Mesodermal cell (in vitro differentiated cells): ENCODE results near the gene PEAK3.

ENCODE experiments used
- H3K27ac ChIP-seq: 2 replicates; pipeline ENCODE4 v1.7.0; 2013; ENCODE audit warnings: mild to moderate bottlenecking, low read depth, low read length, moderate library complexity; ENCODE audit not compliant: severe bottlenecking
- H3K36me3 ChIP-seq: 2 replicates; pipeline ENCODE4 v1.7.1; 2013; ENCODE audit warnings: mild to moderate bottlenecking, low read length, moderate library complexity; ENCODE audit not compliant: control insufficient read depth, insufficient read depth
- H3K4me1 ChIP-seq: one replicate; pipeline ENCODE4 v1.7.1; 2013; ENCODE audit warnings: mild to moderate bottlenecking, low read length; ENCODE audit not compliant: insufficient read depth, control insufficient read depth, poor library complexity, severe bottlenecking
- H3K4me3 ChIP-seq: 2 replicates; pipeline ENCODE4 v1.7.0; 2013; ENCODE audit warnings: low read length, control low read depth, mild to moderate bottlenecking; ENCODE audit not compliant: insufficient read depth, poor library complexity, severe bottlenecking; ENCODE audit errors: extremely low read depth
- H3K9me3 ChIP-seq: 2 replicates; pipeline ENCODE4 v1.7.1; 2013; ENCODE audit warnings: mild to moderate bottlenecking, low read length, moderate library complexity; ENCODE audit not compliant: control insufficient read depth
- WGBS, 2 experiments: methylation state at CpG; one replicate each; pipeline ENCODE4 v1.1.5; 2013; ENCODE audit warnings: missing lambda C conversion rate in 2 of 2; ENCODE audit not compliant: insufficient coverage in 2 of 2; 5-methylcytosine and 5-hydroxymethylcytosine counted together

Gene PEAK3

GRCh38 chr19:2230807-2231533, 51.0 kb downstream of the PEAK3 start:
- peaks cover 58% of the 10 kb centered on the region for H3K36me3 ChIP-seq
- no peaks in the 10 kb centered on the region for H3K4me1 ChIP-seq
- H3K9me3 ChIP-seq = no peaks in the 10 kb centered on the region
- WGBS, 2 experiments = 92 to 93% methylated on average over 7 to 10 of the region's 12 CpGs
- H3K4me3 ChIP-seq = no peak overlapping the region
- H3K27ac ChIP-seq = no peak overlapping the region

- no peaks in the 10 kb centered on the region for H3K4me1 ChIP-seq
- WGBS, 2 experiments = 97% methylated on average over 43 of the region's 43 CpGs
- H3K27ac ChIP-seq = peak overlapping the region; percentile 10
- no peaks in the 10 kb centered on the region for H3K9me3 ChIP-seq
- peaks cover 67% of the 10 kb centered on the region for H3K36me3 ChIP-seq
- no peak overlapping the region for H3K4me3 ChIP-seq
Observed at GRCh38 chr19:2230033-2230531, 51.9 kb downstream of the PEAK3 start.

- H3K36me3 ChIP-seq = peaks cover 70% of the 10 kb centered on the region
- 95 to 97% methylated on average over 35 to 39 of the region's 45 CpGs for WGBS, 2 experiments
- no peaks in the 10 kb centered on the region for H3K9me3 ChIP-seq
- no peak overlapping the region for H3K27ac ChIP-seq
- no peak overlapping the region for H3K4me3 ChIP-seq
- no peaks in the 10 kb centered on the region for H3K4me1 ChIP-seq
Observed at GRCh38 chr19:2229103-2230032, 52.6 kb downstream of the PEAK3 start.

- H3K9me3 ChIP-seq = no peaks in the 10 kb centered on the region
- WGBS, 2 experiments = 97% methylated on average over 41 to 48 of the region's 48 CpGs
- no peak overlapping the region for H3K27ac ChIP-seq
- peaks cover 69% of the 10 kb centered on the region for H3K36me3 ChIP-seq
- H3K4me3 ChIP-seq = no peak overlapping the region
- no peaks in the 10 kb centered on the region for H3K4me1 ChIP-seq
Observed at GRCh38 chr19:2228157-2229030, 53.6 kb downstream of the PEAK3 start.

DNA sequence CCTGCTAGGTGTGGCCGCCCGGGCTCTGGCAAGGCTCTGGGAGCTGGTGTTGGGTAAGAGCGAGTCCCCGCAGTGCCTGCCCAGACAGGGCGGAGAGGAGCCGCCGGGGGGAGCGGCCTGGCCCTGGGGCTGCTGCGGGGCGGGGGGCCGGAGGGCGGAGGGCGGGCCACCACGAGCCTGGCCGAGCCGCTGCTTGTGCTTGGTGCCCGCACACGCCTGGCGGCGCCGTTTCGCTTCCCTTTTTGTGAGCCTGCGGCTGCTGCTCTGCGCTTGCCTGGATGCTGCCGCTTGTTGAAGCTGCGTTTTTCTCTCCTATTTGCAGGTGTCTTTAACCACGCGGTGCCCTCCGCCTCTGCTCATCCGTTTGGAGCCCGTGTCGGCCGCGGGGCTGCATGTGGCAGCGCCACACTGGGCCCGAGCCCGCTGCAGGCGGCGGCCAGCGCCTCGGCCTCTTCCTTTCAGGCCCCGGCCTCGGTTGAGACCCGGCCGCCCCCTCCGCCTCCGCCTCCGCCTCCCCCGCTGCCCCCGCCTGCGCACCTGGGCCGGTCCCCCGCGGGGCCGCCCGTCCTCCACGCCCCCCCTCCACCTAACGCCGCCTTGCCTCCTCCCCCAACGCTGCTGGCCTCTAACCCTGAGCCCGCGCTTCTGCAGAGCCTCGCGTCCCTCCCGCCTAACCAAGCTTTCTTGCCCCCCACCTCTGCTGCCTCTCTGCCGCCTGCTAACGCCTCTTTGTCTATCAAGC, 54.4 kb downstream of the PEAK3 start:
- Histone ChIP-seq H3K4me3 (no peak overlapping the region), H3K9me3 (no peaks in the 10 kb centered on the region), H3K36me3 (peaks cover 63% of the 10 kb centered on the region), H3K4me1 (no peaks in the 10 kb centered on the region), H3K27ac (no peak overlapping the region)
- WGBS, 2 experiments = 96 to 97% methylated on average over 32 to 46 of the region's 67 CpGs

DNA sequence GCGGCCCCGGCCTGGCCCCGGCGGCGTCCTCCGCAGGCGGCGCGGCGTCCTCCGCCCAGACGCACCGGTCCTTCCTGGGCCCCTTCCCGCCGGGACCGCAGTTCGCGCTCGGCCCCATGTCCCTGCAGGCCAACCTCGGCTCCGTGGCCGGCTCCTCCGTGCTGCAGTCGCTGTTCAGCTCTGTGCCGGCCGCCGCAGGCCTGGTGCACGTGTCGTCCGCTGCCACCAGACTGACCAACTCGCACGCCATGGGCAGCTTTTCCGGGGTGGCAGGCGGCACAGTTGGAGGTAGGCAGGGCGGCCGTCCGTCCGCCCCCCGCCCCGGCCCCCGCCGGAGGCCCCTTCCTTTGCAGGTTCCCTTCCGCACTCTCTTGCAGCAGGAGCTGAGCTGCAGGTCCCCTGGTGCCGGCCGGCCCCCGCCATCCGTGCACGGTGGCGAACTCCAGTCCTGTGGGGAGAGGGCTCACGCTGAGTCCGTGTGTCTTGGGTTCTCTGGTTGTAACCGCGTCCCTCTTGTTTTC, 55.1 kb downstream of the PEAK3 start:
- no peak overlapping the region for H3K27ac ChIP-seq
- no peaks in the 10 kb centered on the region for H3K9me3 ChIP-seq
- H3K4me3 ChIP-seq = no peak overlapping the region
- H3K36me3 ChIP-seq = peaks cover 64% of the 10 kb centered on the region
- H3K4me1 ChIP-seq = no peaks in the 10 kb centered on the region
- 95 to 96% methylated on average over 48 to 53 of the region's 53 CpGs for WGBS, 2 experiments

DNA sequence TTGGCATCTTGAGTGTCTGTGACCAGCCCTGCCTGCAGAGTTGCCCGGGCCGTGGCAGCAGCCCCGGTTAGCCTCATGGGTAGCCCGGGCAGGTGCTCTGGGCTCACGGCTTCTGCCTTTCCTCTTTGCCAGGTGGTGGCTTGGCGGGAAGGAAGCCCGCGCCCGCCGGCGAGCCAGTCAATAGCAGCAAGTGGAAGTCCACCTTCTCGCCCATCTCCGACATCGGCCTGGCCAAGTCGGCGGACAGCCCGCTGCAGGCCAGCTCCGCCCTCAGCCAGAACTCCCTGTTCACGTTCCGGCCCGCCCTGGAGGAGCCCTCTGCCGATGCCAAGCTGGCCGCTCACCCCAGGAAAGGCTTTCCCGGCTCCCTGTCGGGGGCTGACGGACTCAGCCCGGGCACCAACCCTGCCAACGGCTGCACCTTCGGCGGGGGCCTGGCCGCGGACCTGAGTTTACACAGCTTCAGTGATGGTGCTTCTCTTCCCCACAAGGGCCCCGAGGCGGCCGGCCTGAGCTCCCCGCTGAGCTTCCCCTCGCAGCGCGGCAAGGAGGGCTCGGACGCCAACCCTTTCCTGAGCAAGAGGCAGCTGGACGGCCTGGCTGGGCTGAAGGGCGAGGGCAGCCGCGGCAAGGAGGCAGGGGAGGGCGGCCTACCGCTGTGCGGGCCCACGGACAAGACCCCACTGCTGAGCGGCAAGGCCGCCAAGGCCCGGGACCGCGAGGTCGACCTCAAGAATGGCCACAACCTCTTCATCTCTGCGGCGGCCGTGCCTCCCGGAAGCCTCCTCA, 55.7 kb downstream of the PEAK3 start:
- H3K36me3 ChIP-seq = peaks cover 70% of the 10 kb centered on the region
- no peak overlapping the region for H3K4me3 ChIP-seq
- no peak overlapping the region for H3K27ac ChIP-seq
- H3K4me1 ChIP-seq = no peaks in the 10 kb centered on the region
- no peaks in the 10 kb centered on the region for H3K9me3 ChIP-seq
- WGBS, 2 experiments = 97 to 98% methylated on average over 57 to 59 of the region's 59 CpGs

DNA sequence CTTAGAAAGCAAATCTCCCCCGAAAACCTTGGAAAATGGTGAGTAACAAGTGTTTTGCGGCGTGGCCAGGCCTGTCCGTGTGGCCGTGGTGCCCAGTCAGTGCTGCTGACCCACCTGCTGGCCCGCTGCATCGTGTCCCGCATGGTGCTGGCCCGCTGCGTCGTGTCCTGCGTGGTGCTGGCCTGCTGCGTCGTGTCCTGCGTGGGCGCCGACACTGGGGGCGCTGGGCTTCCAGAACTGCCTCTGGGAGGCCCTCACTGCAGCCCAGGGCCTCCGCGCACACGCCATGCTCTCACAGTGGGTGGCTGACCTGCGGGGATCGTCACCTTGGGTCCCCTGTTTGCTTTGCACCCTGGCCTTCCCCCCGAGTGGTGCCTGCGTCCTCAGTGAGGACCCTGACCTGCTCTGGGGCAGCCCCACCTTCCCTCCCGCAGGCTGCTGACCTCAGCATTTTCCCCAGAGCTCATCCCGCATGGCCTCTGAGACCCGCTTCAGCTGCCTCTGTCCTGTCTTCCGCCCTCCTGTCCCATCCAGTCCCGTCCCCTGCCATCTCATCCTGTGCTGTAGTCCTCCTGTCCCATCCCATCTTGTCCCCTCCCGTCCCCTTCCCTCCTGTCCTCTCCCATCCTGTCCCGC, 56.4 kb downstream of the PEAK3 start:
- H3K36me3 ChIP-seq = peaks cover 68% of the 10 kb centered on the region
- 97 to 98% methylated on average over 32 of the region's 32 CpGs for WGBS, 2 experiments

DNA sequence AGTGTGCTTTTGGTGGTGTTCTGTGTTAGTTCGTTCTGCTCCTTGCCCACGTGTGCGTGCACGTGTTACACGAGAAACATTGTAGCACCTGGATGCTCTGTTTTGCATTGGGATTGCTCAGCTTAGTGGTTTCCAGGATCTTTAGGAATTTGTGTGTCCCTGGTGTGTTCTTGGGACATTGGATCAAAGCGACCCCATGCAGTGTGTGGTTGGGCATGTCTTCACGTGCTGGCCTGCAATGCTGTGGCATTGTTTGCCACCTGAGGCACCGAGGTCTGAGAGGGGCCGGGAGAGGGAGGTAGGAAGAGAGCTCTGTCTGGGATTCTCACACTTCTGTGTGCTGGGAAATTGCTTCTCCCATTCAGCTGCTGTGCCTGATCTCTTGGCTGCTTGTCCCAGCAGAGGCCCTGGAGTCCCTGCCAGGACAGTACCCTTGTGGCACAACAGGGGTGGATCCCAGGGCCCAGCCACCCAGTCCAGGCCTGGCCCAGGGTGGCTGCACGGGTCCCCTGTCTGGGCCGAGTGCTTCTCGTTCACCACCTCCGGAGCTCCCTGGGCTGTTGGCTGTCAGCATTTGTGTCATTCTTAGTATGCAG, 57.1 kb downstream of the PEAK3 start:
- H3K27ac ChIP-seq = no peak overlapping the region
- H3K36me3 ChIP-seq = peaks cover 65% of the 10 kb centered on the region
- H3K9me3 ChIP-seq = no peaks in the 10 kb centered on the region
- WGBS, 2 experiments = 95% methylated on average over 13 of the region's 13 CpGs
- H3K4me3 ChIP-seq = no peak overlapping the region
- H3K4me1 ChIP-seq = no peaks in the 10 kb centered on the region

More for the DNA sequence above, 56.4 kb downstream of the PEAK3 start:
- Histone ChIP-seq H3K27ac (no peak overlapping the region), H3K9me3 (no peaks in the 10 kb centered on the region), H3K4me3 (no peak overlapping the region), H3K4me1 (no peaks in the 10 kb centered on the region)
